GM23338 (cell line): ENCODE results near the gene SCRT2. TPM values are rescaled to one million over a fixed set of nuclear protein-coding genes. Genes with fewer than 3 reads are reported as not detected.

Experiments used
- CREB1 ChIP-seq: fragments of 250-450 bp; sonication (Bioruptor Pico); IDR thresholded peaks from 2 replicates; pipeline ENCODE4 v1.5.0; 2020; ENCODE audit warnings: low read depth, mild to moderate bottlenecking, moderate library complexity
- CTCF ChIP-seq, 2 experiments: fragments of 200-600 bp in 1 of 2; sonication (generic) in 1 of 2; conservative IDR thresholded peaks; 2 replicates each; pipeline versions ENCODE4 v1.5.1 to v1.6.1; 2016 to 2017; ENCODE audit warnings: antibody characterized with exemption in 2 of 2, low read depth in 2 of 2, mild to moderate bottlenecking in 2 of 2, moderate library complexity in 1 of 2
- EZH2phosphoT487 ChIP-seq: fragments of 200-600 bp; sonication (generic); IDR thresholded peaks from one replicate; pipeline ENCODE4 v1.8.1; 2018; ENCODE audit warnings: antibody characterized with exemption; ENCODE audit not compliant: unreplicated experiment
- JUNB ChIP-seq: IDR thresholded peaks from one replicate; pipeline ENCODE4 v1.6.1; 2016; ENCODE audit warnings: antibody characterized with exemption; ENCODE audit not compliant: unreplicated experiment
- POLR2AphosphoS5 ChIP-seq: IDR thresholded peaks from 2 replicates; pipeline ENCODE4 v1.6.1; 2016; ENCODE audit warnings: antibody characterized with exemption, low read depth
- REST ChIP-seq: IDR thresholded peaks from one replicate; pipeline ENCODE4 v1.6.1; 2018; ENCODE audit warnings: antibody characterized with exemption; ENCODE audit not compliant: unreplicated experiment
- STAT1 ChIP-seq: IDR thresholded peaks from one replicate; pipeline ENCODE4 v1.6.1; 2016; ENCODE audit warnings: antibody characterized with exemption; ENCODE audit not compliant: unreplicated experiment
- ZNF114 ChIP-seq: fragments of 250-450 bp; sonication (Bioruptor Pico); IDR thresholded peaks from 2 replicates; pipeline ENCODE4 v1.5.0; 2020; ENCODE audit warnings: mild to moderate bottlenecking, moderate library complexity
- ZNF462 ChIP-seq: fragments of 250-450 bp; sonication (Bioruptor Pico); IDR thresholded peaks from 2 replicates; pipeline ENCODE4 v1.5.0; 2020; ENCODE audit warnings: mild to moderate bottlenecking, moderate library complexity
- polyA plus RNA-seq: library from polyadenylated mRNA; unstranded; fragments of >200 nt; fragmentation: Nextera tagmentation; extraction: Ambion mirVana; gene quantifications from 2 replicates; pipeline ENCODE4 v1.2.1, GENCODE V29; 2016
- total RNA-seq: library from RNA; depleted of rRNA; stranded (reverse); fragments of >200 nt; shearing (Covaris generic); gene quantifications from 2 replicates; pipeline ENCODE4 v1.2.3, GENCODE V29; 2014

SCRT2 gene
- total and polyA plus RNA-seq, 2 experiments from 2014 or later: 0.31 TPM; not detected in 1

GRCh38 chr20:692044-692443 lies 16.4 kb upstream of the SCRT2 start (continued):
- TF ChIP-seq ZNF462 (CRISPR knock-in tag) (no peak), CTCF (conservative IDR thresholded peaks at IDR 0.05; ENCODE audit: low read depth in 2 of 2) (no peak), STAT1 (no peak), CREB1 (CRISPR knock-in tag) (no peak), JUNB (no peak), POLR2AphosphoS5 (no peak), REST (no peak), ZNF114 (no peak), EZH2phosphoT487 (no peak)
